Esophagus squamous epithelium (tissue), 5 donors: ENCODE results near the gene ZNF525. TPM values are rescaled to one million over a fixed set of nuclear protein-coding genes. Genes with fewer than 3 reads are reported as not detected.
"Not testable (repeated sequence)": the region's sequence is repeated elsewhere in the genome, so short reads cannot be mapped to it uniquely, and the experiment has no call there.

ENCODE experiments used
- DNase-seq: peaks from one replicate; lab custom pipeline; 2025; lab: John Stamatoyannopoulos, UW
- H3K27ac ChIP-seq, 4 donors: fragments of 200-600 bp; sonication (generic); one replicate each; pipeline ENCODE4 v1.5.1; 2016 to 2019; ENCODE audit warnings: mild to moderate bottlenecking in 1 of 4
- H3K27me3 ChIP-seq, 4 donors: fragments of 200-600 bp; sonication (generic); 1 replicate in 3 of 4; 2 replicates in 1 of 4; pipeline versions ENCODE4 v1.5.1 to v1.6.0; 2017 to 2021; ENCODE audit warnings: antibody characterized with exemption in 1 of 4
- H3K36me3 ChIP-seq, 3 donors: fragments of 200-600 bp; sonication (generic); one replicate each; pipeline ENCODE4 v1.5.1; 2016 to 2019
- H3K4me1 ChIP-seq, 3 donors: fragments of 200-600 bp; sonication (generic); one replicate each; pipeline ENCODE4 v1.5.1; 2017 to 2019
- H3K4me3 ChIP-seq, 4 donors: fragments of 200-600 bp; sonication (generic); 1 replicate in 3 of 4; 2 replicates in 1 of 4; pipeline ENCODE4 v1.5.1; 2016 to 2019; ENCODE audit warnings: mild to moderate bottlenecking in 2 of 4, moderate library complexity in 1 of 4
- H3K9me3 ChIP-seq, 3 donors: fragments of 200-600 bp; sonication (generic); one replicate each; pipeline ENCODE4 v1.5.1; 2016 to 2019
- CTCF ChIP-seq, 6 experiments: fragments of 450-650 bp in 4 of 6; fragments of 200-600 bp in 2 of 6; sonication (generic) in 2 of 6; IDR thresholded peaks; one replicate each; pipeline ENCODE4 v1.5.1; 2016 to 2019; ENCODE audit warnings: antibody characterized with exemption in 6 of 6, mild to moderate bottlenecking in 4 of 6, moderate library complexity in 4 of 6
- POLR2A ChIP-seq, 4 donors: fragments of 450-650 bp; IDR thresholded peaks; one replicate each; pipeline ENCODE4 v1.6.1; 2017; ENCODE audit warnings: antibody characterized with exemption in 4 of 4, mild to moderate bottlenecking in 4 of 4, moderate library complexity in 3 of 4
- WGBS, 2 donors: methylation state at CpG; one replicate each; pipeline ENCODE4 v1.1.5; 2018; 5-methylcytosine and 5-hydroxymethylcytosine counted together
- intact Hi-C: fragments of 100-400 bp; cut with DNase I; formaldehyde crosslinking; loops from one replicate; pipeline ENCODE4 v1.15.0; 2022
- total RNA-seq, 4 donors: library from RNA; depleted of rRNA; stranded (reverse); fragments of >200 nt; gene quantifications; one replicate each; pipeline ENCODE4 v1.1.0, GENCODE V29; 2016
- donor health status: DM: yes; HTN: yes; CAD: no.

ZNF525 gene
- total RNA-seq, 4 donors from 2014 or later: 2.3 to 17.4 (median 6.2) TPM

- H3K9me3 ChIP-seq: peaks cover 0 to 33% (median 4%) of the 10 kb centered on the region in 3 donors
These were observed 29.7 kb downstream of the ZNF525 start, which contains the start of gene ZNF765 for GRCh38 chr19:53394974-53395839. Gene ZNF765, plus strand, starts transcription at chr19:53395149. Its CDS starts 2,867 bp downstream, at chr19:53398016.

GRCh38 chr19:53395840-53396524 is 30.5 kb downstream of the ZNF525 start:
- 18 to 25% methylated on average over 8 of the region's 9 CpGs for WGBS, 2 donors
- Histone ChIP-seq H3K36me3 (peaks cover 0 to 33% (median 13%) of the 10 kb centered on the region in 3 donors), H3K4me3 (peak overlapping the region; percentile 66 to 76 (median 73)), H3K9me3 (peaks cover 0 to 30% (median 0%) of the 10 kb centered on the region in 3 donors), H3K27ac (peak overlapping the region; percentile 87 to 92 (median 90)), H3K4me1 (peaks cover 3 to 30% (median 5%) of the 10 kb centered on the region in 3 donors)
- H3K27me3 ChIP-seq, DNase-seq, intact Hi-C loops: not testable (repeated sequence)

More at GRCh38 chr19:53394974-53395839, 29.7 kb downstream of the ZNF525 start, which contains the start of gene ZNF765:
- WGBS, 2 donors: 0 to 1% methylated on average over 15 to 27 of the region's 58 CpGs
- TF ChIP-seq CTCF (IDR thresholded peaks at IDR 0.05) (peak; percentile 34 to 61 (median 56)), POLR2A (IDR thresholded peaks at IDR 0.05) (peak in 3 of 4 donors; percentile 59 to 70 (median 66))
- intact Hi-C loops: no loop called here
- no peaks in the 10 kb centered on the region for H3K27me3 ChIP-seq
- peaks cover 0 to 26% (median 10%) of the 10 kb centered on the region in 3 donors for H3K36me3 ChIP-seq
- peaks cover 3 to 30% (median 5%) of the 10 kb centered on the region in 3 donors for H3K4me1 ChIP-seq
- H3K27ac ChIP-seq: peak within 1 kb of the TSS; percentile 87 to 92 (median 90)
- H3K4me3 ChIP-seq: peak within 1 kb of the TSS; percentile 66 to 76 (median 73)
- peak; percentile 75 for DNase-seq

GRCh38 chr19:53396525-53396868 is 31.0 kb downstream of the ZNF525 start:
- Histone ChIP-seq H3K36me3 (peaks cover 0 to 39% (median 14%) of the 10 kb centered on the region in 3 donors), H3K27ac (no peak overlapping the region), H3K27me3 (no peaks in the 10 kb centered on the region), H3K9me3 (peaks cover 0 to 30% (median 0%) of the 10 kb centered on the region in 3 donors), H3K4me1 (peaks cover 3 to 30% (median 5%) of the 10 kb centered on the region in 3 donors), H3K4me3 (peak overlapping the region in 2 of 4 donors; percentile 66 to 74)
- 17 to 30% methylated on average over 1 of the region's 1 CpG for WGBS, 2 donors
- no peak for TF ChIP-seq CTCF (IDR thresholded peaks at IDR 0.05)
- TF ChIP-seq POLR2A (IDR thresholded peaks at IDR 0.05): no peak
- intact Hi-C loops: no loop called here
- no peak for DNase-seq

- H3K4me3 ChIP-seq, intact Hi-C loops, DNase-seq, H3K27me3 ChIP-seq, H3K27ac ChIP-seq: not testable (repeated sequence)
- Histone ChIP-seq H3K9me3 (peaks cover 0 to 37% (median 7%) of the 10 kb centered on the region in 3 donors), H3K4me1 (peaks cover 3 to 30% (median 5%) of the 10 kb centered on the region in 3 donors), H3K36me3 (peaks cover 0 to 53% (median 14%) of the 10 kb centered on the region in 3 donors)
- WGBS, 2 donors: 90 to 93% methylated on average over 1 of the region's 1 CpG
These were observed 32.4 kb downstream of the ZNF525 start for GRCh38 chr19:53397918-53398317.

GRCh38 chr19:53409505-53410204 is 44.1 kb downstream of the ZNF525 start:
- TF ChIP-seq POLR2A (IDR thresholded peaks at IDR 0.05): no peak
- TF ChIP-seq CTCF (IDR thresholded peaks at IDR 0.05): no peak
- Histone ChIP-seq H3K27me3 (no peaks in the 10 kb centered on the region), H3K4me1 (no peaks in the 10 kb centered on the region), H3K36me3 (peaks cover 11 to 45% (median 13%) of the 10 kb centered on the region in 3 donors), H3K9me3 (peaks cover 0 to 84% (median 54%) of the 10 kb centered on the region in 3 donors), H3K27ac (no peak overlapping the region), H3K4me3 (no peak overlapping the region)
- 80 to 84% methylated on average over 7 of the region's 7 CpGs for WGBS, 2 donors
- intact Hi-C loops: no loop called here
- no peak for DNase-seq

GRCh38 chr19:53420520-53421315 is 55.2 kb downstream of the ZNF525 start:
- 58 to 59% methylated on average over 9 to 10 of the region's 11 CpGs for WGBS, 2 donors
- intact Hi-C loops, H3K4me3 ChIP-seq: not testable (repeated sequence)

More at GRCh38 chr19:53420520-53421315, 55.2 kb downstream of the ZNF525 start:
- not testable (repeated sequence) for H3K27me3 ChIP-seq, DNase-seq, H3K27ac ChIP-seq, H3K4me1 ChIP-seq, H3K36me3 ChIP-seq
- H3K9me3 ChIP-seq: peaks cover 0 to 30% (median 13%) of the 10 kb centered on the region in 3 donors
